Stimulated activated CD8-positive, alpha-beta memory T cell treated with anti-CD3 and anti-CD28 coated beads, Interleukin-4, amount 100 ng/mL, for 48 hours (primary cell): ENCODE data around the gene MTPN.
A peak's percentile ranks its signal among the peaks of the same experiment; 100 is the strongest.

Source experiments
- DNase-seq: peaks from one replicate; pipeline ENCODE4 v3.0.0-alpha.2; 2020

The MTPN gene

GRCh38 chr7:135981958-135982646 is 4.9 kb upstream of the MTPN start:
- no peak for DNase-seq

GRCh38 chr7:135980665-135981180 is 3.6 kb upstream of the MTPN start:
- DNase-seq, result peak; percentile 57

GRCh38 chr7:135980012-135980551 is 2.9 kb upstream of the MTPN start:
- DNase-seq, result no peak

GRCh38 chr7:135979471-135980011 is 2.4 kb upstream of the MTPN start:
- no peak for DNase-seq

DNA sequence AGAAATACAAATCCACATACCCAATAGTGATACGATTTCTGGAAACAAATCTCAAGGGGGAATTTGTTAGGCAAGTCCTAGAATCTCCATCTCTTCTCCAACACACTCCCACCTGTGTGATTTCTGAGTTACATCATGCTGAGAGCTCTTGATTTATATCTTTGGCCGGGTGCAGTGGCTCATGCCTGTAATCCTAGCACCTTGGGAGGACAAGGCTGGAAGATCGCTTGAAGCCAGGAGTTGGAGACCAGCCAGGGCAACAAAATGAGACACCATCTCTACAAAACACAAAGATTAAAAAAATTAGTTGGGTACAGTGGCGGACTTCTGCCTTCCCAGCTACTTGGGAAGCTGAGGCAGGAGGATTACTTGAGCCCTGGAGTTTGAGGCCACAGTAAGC is 1.5 kb upstream of the MTPN start:
- no peak for DNase-seq

DNA sequence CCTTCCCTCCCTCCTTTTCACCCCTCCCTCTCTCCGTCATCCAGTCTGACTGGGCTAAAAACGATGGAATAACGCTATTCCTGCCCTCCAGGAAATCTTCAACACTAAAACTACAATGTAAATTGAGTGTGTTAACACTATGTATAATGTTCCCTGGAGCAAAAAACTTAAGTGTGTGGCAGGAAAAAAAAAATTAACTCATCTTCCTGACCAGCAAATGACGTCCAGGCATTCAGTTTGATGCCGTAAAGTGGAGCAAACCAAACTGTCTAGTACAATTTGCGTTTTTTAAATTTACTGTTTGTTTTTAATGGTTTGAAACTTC is 545 bp upstream of the MTPN start:
- DNase-seq, result no peak

DNA sequence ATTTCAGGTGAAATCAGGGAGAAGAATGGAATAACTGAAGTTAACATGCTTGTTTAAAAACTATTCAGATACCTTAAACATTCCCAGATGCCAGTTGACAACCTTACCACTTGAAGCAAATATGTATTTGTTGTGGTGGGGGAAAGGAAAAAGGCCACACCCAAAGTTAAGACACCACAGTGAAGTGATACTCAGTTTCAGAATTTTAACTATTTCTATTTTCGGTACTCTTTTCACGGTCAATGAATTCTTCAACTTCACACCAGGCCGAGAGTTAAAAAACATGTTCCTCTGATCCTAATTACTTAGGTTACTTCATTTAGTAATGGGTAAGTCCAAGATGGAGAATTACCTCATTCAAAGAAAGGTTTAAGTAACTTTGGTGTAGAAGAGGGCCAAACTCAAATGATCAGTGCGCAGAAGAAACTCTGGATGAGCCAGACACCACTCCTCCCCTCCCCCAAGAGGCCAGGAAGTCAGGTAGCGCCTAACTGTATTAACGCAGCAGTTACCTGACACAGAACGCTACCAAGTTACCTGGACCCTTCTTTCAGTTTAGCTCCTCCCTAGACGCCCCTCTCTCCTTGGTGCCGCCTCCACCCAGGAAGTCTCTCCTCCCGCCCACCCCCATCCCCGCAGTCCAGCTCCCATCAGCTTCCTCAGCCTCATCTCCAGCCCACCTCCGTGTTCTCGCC is 700 bp downstream of the MTPN start:
- peak; percentile 47 for DNase-seq

DNA sequence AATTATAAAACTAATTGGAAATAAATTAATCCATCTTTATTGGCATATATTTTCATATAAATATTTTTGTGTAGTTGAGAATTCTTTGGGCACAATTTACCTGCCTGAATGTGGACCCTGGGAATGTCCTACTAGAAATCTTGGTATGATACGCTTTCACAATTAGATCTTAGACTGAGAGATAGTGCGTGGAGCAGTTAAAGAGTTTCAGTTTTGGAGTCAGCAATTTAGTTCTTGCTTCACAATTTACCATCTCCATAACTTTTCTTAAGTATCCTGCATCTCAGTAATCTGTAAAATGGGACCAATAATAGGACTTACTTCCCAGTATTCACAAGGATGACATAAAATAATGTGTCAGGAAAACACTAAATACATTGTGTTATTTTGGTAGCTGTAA is 2.0 kb downstream of the MTPN start:
- no peak for DNase-seq

- no peak for DNase-seq
Observed at GRCh38 chr7:135974667-135975066, 2.5 kb downstream of the MTPN start.

- DNase-seq, result no peak
Observed at GRCh38 chr7:135971366-135971725, 5.8 kb downstream of the MTPN start.

DNA sequence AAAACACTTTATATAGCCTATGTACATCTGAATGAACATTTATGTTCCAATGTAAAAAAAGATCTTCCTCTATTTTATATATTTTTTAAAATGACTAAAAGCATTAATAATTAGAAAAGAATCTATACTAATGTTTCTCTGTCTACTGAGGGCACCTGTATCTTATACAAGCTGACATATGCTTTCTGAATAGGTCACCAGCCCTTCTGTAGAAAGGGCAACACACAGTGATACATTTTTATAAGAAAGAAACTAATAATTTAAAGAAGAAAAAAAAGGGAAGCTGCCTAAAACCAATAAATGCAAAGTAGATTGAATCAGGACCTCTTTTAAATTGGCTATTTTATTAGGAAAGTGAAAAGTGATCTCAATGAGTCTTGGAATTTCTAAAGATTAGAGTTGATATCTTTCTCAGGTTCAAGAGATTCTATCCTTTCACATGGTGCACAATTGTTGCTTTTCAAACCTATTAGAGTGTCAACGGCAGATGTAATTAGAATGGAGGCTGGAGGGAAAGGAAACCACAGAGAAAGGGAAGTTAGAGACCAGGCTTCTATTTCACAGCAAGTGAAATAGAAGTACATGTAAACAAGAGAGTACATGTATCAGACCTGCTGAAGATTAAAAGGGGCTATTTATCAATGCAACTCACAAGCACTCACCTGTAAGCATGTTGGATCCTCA is 6.3 kb downstream of the MTPN start:
- no peak for DNase-seq

- DNase-seq, result no peak
Observed at GRCh38 chr7:135970045-135970444, 7.1 kb downstream of the MTPN start.

- no peak for DNase-seq
Observed at GRCh38 chr7:135966341-135967043, 10.7 kb downstream of the MTPN start.

GRCh38 chr7:135965602-135966001 is 11.6 kb downstream of the MTPN start:
- no peak for DNase-seq

DNA sequence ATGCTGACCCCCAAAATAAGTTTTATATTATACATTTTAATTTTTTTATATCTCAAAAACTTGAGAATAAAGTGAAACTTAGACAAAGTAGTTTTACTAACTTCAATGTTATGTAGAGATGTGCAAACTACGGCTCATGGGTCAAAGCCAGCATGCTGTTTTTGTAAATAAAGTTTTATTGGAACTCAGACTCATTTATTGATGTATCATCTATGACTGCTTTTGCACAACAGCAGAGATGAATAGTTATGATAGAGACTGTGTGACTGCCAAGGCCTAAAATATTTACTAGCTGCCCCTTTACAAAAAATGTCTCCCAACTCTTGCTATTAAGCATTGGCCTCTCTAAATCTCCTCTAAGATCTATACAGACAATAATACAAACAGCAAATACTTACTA is 12.4 kb downstream of the MTPN start:
- DNase-seq, result no peak

DNA sequence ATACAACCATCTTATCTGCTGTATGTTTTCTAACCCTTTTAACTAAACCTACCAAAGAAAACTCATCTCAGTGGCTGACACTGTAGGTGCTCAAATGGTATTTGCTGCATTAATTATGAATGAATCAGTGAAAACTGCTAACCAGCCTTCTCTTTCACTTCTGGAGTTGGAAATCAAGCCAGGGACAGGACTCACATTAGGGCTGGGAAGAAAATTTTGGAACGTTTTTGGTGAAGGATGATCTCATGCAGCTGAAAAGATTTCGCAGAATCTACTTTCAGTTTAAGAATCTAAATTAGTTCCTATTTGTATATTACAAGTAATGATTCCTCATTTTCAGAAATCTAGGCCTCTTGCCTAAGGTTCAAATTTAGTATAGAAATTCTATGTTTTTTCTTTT is 12.9 kb downstream of the MTPN start:
- DNase-seq, result no peak

DNA sequence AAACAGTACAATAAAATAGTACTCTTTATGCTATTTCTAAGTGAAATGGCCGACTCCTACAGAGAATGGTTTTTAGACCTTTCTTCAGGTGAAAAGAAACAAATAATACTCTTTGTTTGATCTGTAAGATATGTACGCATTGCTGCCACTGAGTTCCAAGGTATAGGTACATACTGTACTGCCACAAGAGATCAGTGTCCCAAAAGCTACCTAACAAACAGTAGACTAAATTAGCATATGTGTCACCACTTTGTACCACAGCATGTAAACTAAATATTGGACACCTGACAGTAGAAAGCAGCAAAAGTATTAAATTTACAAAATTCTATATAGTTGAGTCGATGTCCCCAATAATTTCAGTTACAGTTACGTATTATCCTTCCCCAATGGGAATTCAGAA is 14.4 kb downstream of the MTPN start:
- no peak for DNase-seq

DNA sequence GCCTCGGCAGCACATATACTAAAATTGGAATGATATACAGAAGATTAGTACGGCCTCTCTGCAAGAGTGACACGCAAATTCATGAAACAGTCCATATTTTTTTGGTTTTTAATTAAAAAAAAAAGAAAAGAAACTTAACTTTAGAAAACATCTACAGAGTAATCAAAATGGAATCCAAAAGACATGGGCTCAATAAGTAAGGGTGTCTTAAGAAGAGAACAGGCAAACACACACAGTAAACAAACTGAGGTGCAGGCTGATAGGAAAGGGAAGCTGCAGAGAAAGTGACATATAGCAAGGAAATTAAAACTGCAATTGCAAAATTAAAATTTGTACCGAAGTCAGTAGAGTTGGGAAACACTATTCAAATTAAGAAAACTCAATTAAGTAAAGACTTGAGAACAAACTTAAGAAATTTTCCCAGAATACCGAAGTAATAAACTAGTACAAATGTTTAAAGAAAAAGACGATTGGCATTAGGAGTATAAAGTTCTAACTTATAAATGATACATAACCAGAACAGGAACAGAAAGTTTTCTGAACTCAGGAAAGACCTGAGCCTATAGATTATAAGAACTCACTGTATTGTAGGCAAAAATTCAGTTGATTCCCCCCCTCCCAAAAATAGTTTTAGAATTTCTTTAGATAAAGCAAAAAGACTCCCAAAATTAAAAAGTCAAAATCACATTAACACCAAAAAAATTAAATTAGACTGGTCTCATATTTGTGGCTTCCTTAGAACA is 16.3 kb downstream of the MTPN start:
- DNase-seq, result no peak

DNA sequence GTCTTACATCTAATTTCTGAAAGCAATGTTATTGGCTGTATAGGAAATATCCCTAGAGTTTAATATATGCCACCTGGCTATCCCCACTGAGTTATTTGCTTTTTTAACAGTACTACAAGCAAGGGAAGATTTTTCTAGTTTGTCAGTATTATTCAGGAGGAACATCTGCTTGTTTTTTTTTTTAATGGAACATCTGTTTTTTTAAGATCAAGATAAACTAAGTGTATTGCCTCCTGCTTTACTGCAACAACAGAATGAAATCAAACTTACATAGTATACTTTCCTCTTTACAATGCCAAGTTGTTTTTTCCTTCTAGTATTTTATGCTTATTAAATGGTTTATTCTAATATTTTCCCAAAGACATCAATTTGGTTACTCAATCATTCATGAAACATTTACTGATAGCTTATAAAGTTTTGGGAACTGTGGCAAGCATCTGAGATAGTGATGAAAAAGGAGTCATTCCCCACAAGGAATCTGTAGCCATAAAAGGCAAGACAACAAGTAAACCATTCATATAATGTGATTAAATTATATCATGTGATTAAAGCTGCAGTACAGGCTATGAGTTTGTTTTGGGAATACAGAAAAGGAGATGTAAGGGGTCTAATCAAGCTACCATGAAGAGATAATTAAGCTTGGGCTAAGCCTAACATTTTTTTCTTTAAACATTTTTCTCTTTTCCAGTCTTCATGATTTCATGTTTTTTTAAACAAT is 17.4 kb downstream of the MTPN start:
- DNase-seq, result no peak

- no peak for DNase-seq
Observed at GRCh38 chr7:135958173-135958572, 19.0 kb downstream of the MTPN start.

DNA sequence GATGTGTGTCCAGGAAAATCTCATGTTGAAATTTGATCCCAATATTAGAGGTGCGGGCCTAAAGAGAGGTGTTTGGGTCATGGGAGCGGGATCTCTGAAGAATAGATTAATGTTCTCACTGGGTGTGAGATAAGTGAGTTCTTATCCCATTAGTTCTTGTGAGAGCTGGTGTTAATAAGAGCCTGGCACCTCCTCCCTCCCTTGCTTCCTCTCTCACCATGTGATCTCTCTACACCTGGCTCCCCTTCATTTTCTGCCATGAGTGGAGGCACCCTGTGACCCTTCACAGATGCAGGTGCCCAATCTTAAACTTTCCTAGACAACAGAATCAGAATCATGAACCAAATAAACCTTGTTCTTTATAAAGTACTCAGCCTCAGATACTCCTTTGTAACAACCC is 19.5 kb downstream of the MTPN start:
- DNase-seq, result no peak

- no peak for DNase-seq
Observed at GRCh38 chr7:135956393-135956792, 20.8 kb downstream of the MTPN start.
